Measurements from ENCODE around the gene CNN1.

CNN1 gene

GRCh38 chr19:11530432-11530831, 8.2 kb upstream of the CNN1 start:
- Histone ChIP-seq H3K36me3 (ENCODE audit: control insufficient read depth in 2 of 2, insufficient read depth in 2 of 2, low read length in 2 of 2) (peaks cover 0 to under 1% of the 10 kb centered on the region in 2 donors), H3K27ac (ENCODE audit: low read depth in 2 of 2, low read length in 2 of 2) (no peak overlapping the region), H3K4me3 (ENCODE audit: low read length in 2 of 2) (no peak overlapping the region), H3K4me1 (ENCODE audit: control insufficient read depth in 2 of 2, insufficient read depth in 2 of 2, low read length in 2 of 2) (peaks cover 6 to 10% of the 10 kb centered on the region in 2 donors), H3K9ac (ENCODE audit: low read depth in 1 of 2, low read length in 2 of 2) (no peak overlapping the region), H3K27me3 (ENCODE audit: control insufficient read depth in 2 of 2, insufficient read depth in 2 of 2, low read length in 2 of 2) (no peaks in the 10 kb centered on the region), H3K9me3 (ENCODE audit: control insufficient read depth in 2 of 2, low read length in 2 of 2) (no peaks in the 10 kb centered on the region)

- H3K9ac ChIP-seq (ENCODE audit: low read depth in 1 of 2, low read length in 2 of 2), result no peak overlapping the region
- H3K36me3 ChIP-seq (ENCODE audit: control insufficient read depth in 2 of 2, insufficient read depth in 2 of 2, low read length in 2 of 2), result no peaks in the 10 kb centered on the region
- H3K4me3 ChIP-seq (ENCODE audit: low read length in 2 of 2), result no peak overlapping the region
- H3K9me3 ChIP-seq (ENCODE audit: control insufficient read depth in 2 of 2, low read length in 2 of 2), result no peaks in the 10 kb centered on the region
- H3K4me1 ChIP-seq (ENCODE audit: control insufficient read depth in 2 of 2, insufficient read depth in 2 of 2, low read length in 2 of 2), result peaks cover 0 to 6% of the 10 kb centered on the region in 2 donors
- H3K27ac ChIP-seq (ENCODE audit: low read depth in 2 of 2, low read length in 2 of 2), result no peak overlapping the region
- peaks cover 5 to 11% of the 10 kb centered on the region in 2 donors for H3K27me3 ChIP-seq (ENCODE audit: control insufficient read depth in 2 of 2, insufficient read depth in 2 of 2, low read length in 2 of 2)
Observed at GRCh38 chr19:11534538-11534937, 4.1 kb upstream of the CNN1 start.

DNA sequence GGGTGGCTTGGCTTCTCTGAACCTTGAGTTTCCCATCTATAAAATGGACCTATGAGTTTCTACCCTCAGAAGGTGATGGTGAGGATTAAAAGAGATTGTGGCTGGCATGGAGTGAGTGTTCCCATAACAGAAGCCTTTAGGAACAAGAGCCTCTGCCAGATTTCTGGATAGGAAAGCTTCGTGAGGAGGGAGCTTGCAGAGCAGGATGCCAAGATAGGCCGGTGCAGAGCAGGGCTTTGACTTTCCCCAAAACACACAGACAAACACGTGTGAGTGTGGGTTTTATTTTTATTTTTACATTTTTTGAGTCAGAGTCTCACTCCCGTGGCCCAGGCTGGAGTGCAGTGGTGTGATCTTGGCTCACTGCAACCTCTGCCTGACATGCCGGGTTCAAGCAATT, 3.7 kb upstream of the CNN1 start:
- Histone ChIP-seq H3K9me3 (ENCODE audit: control insufficient read depth in 2 of 2, low read length in 2 of 2) (no peaks in the 10 kb centered on the region), H3K4me3 (ENCODE audit: low read length in 2 of 2) (no peak overlapping the region), H3K27me3 (ENCODE audit: control insufficient read depth in 2 of 2, insufficient read depth in 2 of 2, low read length in 2 of 2) (peaks cover 5 to 11% of the 10 kb centered on the region in 2 donors), H3K36me3 (ENCODE audit: control insufficient read depth in 2 of 2, insufficient read depth in 2 of 2, low read length in 2 of 2) (no peaks in the 10 kb centered on the region), H3K9ac (ENCODE audit: low read depth in 1 of 2, low read length in 2 of 2) (no peak overlapping the region), H3K4me1 (ENCODE audit: control insufficient read depth in 2 of 2, insufficient read depth in 2 of 2, low read length in 2 of 2) (peaks cover 0 to 6% of the 10 kb centered on the region in 2 donors), H3K27ac (ENCODE audit: low read depth in 2 of 2, low read length in 2 of 2) (peak overlapping the region in 1 of 2 donors; percentile 30)

DNA sequence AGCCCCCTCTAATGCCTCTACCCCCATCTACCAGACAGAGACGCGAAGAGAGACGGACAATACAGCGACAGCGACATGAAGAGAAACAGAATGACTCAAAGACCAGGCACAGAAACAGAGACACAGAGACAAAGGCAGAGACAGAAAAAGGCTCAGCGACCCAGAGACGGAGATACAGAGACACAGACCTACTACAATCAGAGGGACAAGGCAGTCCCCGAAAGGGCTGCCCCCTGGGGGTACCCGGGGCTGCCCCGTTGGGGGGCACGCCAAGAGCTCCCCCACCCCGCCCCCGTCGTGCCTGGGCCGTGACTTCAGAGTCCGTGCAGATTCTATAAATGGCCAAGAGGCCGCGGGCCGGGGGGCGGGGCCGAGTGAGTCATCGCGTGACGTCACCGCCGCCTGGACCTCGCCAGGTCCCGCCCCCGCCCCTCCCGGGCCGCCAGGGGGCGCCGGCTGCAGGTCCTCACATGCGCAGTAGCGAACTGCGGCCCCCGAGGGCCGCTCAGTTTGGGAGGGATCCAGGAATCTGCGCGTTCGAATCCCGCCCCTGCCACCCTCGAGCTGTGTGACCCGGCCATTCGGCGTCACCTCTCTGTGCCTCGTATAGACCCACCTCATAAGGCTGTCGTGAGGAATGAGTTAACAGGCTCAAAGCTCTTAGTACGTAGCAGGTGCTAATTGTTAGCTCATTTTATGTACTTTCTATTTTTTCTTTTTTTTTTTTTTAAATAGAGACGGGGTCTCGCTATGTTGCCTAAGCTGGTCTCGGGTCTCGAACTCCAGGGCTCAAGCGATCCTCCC, 2.7 kb upstream of the CNN1 start:
- H3K9me3 ChIP-seq (ENCODE audit: control insufficient read depth in 2 of 2, low read length in 2 of 2), result no peaks in the 10 kb centered on the region
- no peaks in the 10 kb centered on the region for H3K36me3 ChIP-seq (ENCODE audit: control insufficient read depth in 2 of 2, insufficient read depth in 2 of 2, low read length in 2 of 2)
- H3K27ac ChIP-seq (ENCODE audit: low read depth in 2 of 2, low read length in 2 of 2), result peak overlapping the region; percentile 30 to 78
- peak overlapping the region; percentile 10 to 61 for H3K9ac ChIP-seq (ENCODE audit: low read depth in 1 of 2, low read length in 2 of 2)
- peaks cover 0 to 8% of the 10 kb centered on the region in 2 donors for H3K4me1 ChIP-seq (ENCODE audit: control insufficient read depth in 2 of 2, insufficient read depth in 2 of 2, low read length in 2 of 2)
- H3K4me3 ChIP-seq (ENCODE audit: low read length in 2 of 2), result peak overlapping the region; percentile 55 to 67
- peaks cover 5 to 15% of the 10 kb centered on the region in 2 donors for H3K27me3 ChIP-seq (ENCODE audit: control insufficient read depth in 2 of 2, insufficient read depth in 2 of 2, low read length in 2 of 2)

DNA sequence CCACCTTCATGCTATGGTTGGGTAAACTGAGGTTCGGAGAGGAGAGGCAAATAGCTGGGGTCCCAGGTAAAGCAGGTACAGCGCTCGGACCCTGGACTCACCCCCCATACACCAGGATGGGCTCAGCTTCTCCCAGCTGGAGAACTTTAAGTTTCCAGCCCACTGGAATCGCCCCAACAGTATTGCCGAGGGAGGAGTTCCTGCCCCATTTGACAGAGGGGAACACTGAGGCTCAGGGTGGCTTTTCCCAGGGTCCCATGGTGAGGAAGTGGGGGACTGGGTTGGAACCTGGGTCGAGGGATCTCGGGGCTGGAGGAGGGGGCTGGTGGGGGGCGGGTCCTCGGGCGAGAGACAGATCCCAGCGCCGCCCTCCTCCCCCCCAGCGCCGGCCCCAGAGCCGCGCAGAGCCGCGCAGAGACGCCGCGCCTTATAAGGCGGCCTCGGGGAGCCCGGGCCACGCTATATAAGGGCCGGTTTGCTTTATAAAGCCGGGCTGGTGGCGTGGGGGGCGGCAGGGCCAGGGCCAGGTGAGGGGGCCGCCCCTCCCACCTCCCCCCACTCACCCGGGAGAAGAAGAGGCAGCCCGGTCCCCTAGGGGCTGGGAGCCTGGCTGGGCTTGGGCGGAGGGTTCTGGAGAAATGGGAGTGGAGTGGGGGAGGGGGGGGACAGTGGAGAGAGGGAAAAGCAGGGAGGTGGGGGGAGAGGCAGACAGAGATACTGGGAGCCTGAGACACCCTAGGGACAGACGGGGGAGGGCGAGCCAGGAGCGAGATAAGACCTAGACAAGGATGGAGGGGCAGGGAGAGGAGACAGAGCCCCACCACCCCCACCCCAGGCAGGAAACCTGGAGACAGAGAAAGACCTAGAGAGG, 1.1 kb downstream of the CNN1 start:
- H3K27ac ChIP-seq (ENCODE audit: low read depth in 2 of 2, low read length in 2 of 2), result peak overlapping the region; percentile 71 to 76
- no peaks in the 10 kb centered on the region for H3K9me3 ChIP-seq (ENCODE audit: control insufficient read depth in 2 of 2, low read length in 2 of 2)
- no peaks in the 10 kb centered on the region for H3K36me3 ChIP-seq (ENCODE audit: control insufficient read depth in 2 of 2, insufficient read depth in 2 of 2, low read length in 2 of 2)
- H3K9ac ChIP-seq (ENCODE audit: low read depth in 1 of 2, low read length in 2 of 2), result peak overlapping the region; percentile 38 to 63
- peaks cover 5 to 15% of the 10 kb centered on the region in 2 donors for H3K27me3 ChIP-seq (ENCODE audit: control insufficient read depth in 2 of 2, insufficient read depth in 2 of 2, low read length in 2 of 2)
- H3K4me3 ChIP-seq (ENCODE audit: low read length in 2 of 2), result peak overlapping the region; percentile 12 to 65
- peaks cover 0 to 8% of the 10 kb centered on the region in 2 donors for H3K4me1 ChIP-seq (ENCODE audit: control insufficient read depth in 2 of 2, insufficient read depth in 2 of 2, low read length in 2 of 2)

DNA sequence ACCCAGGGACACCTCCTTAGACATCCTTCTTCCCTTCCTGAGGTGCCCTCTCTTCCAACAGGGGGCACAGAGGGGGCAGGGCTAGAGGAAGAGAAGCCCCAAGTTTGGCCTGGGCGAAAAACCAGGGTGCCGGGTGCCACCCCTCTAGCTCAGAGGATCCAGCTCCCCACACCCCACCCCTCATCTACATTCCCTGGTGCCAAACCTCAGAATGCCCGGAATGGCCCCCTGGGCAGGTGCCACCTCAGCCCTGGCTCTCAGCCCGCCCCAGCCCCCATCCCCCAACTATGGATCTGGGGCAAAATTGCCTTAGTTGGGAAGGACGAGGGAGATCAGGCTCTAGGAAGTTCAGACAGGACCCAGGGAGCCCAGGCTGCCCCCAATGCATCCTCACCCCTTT, 2.0 kb downstream of the CNN1 start:
- no peak overlapping the region for H3K9ac ChIP-seq (ENCODE audit: low read depth in 1 of 2, low read length in 2 of 2)
- H3K4me1 ChIP-seq (ENCODE audit: control insufficient read depth in 2 of 2, insufficient read depth in 2 of 2, low read length in 2 of 2), result peaks cover 0 to 8% of the 10 kb centered on the region in 2 donors

DNA sequence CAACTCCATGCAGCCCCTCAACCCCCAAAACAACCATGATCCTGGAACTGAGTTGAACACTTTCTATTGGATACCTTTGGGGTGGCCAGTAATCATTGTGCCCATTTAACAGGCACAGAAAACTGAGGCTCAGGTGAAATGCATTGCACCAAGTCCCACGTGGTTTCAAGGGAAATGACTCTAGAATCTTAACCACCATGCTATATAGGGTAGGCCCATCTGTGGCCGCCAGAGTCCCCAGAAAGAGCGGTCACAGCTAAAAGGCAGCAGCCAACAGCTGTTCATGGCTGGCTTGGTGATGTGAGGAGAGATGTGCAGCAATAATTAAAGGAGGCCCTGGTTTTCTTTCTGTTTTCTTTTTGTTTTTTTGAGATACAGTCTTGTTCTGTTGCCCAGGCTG, 2.6 kb downstream of the CNN1 start:
- peaks cover 0 to 3% of the 10 kb centered on the region in 2 donors for H3K4me1 ChIP-seq (ENCODE audit: control insufficient read depth in 2 of 2, insufficient read depth in 2 of 2, low read length in 2 of 2)
- no peak overlapping the region for H3K4me3 ChIP-seq (ENCODE audit: low read length in 2 of 2)
- H3K36me3 ChIP-seq (ENCODE audit: control insufficient read depth in 2 of 2, insufficient read depth in 2 of 2, low read length in 2 of 2), result no peaks in the 10 kb centered on the region
- H3K9ac ChIP-seq (ENCODE audit: low read depth in 1 of 2, low read length in 2 of 2), result no peak overlapping the region
- no peaks in the 10 kb centered on the region for H3K9me3 ChIP-seq (ENCODE audit: control insufficient read depth in 2 of 2, low read length in 2 of 2)
- peaks cover 5 to 15% of the 10 kb centered on the region in 2 donors for H3K27me3 ChIP-seq (ENCODE audit: control insufficient read depth in 2 of 2, insufficient read depth in 2 of 2, low read length in 2 of 2)
- H3K27ac ChIP-seq (ENCODE audit: low read depth in 2 of 2, low read length in 2 of 2), result no peak overlapping the region

More for the DNA sequence above, 2.0 kb downstream of the CNN1 start:
- Histone ChIP-seq H3K27me3 (ENCODE audit: control insufficient read depth in 2 of 2, insufficient read depth in 2 of 2, low read length in 2 of 2) (peaks cover 5 to 15% of the 10 kb centered on the region in 2 donors), H3K36me3 (ENCODE audit: control insufficient read depth in 2 of 2, insufficient read depth in 2 of 2, low read length in 2 of 2) (no peaks in the 10 kb centered on the region), H3K4me3 (ENCODE audit: low read length in 2 of 2) (no peak overlapping the region), H3K27ac (ENCODE audit: low read depth in 2 of 2, low read length in 2 of 2) (peak overlapping the region; percentile 25 to 65), H3K9me3 (ENCODE audit: control insufficient read depth in 2 of 2, low read length in 2 of 2) (no peaks in the 10 kb centered on the region)

GRCh38 chr19:11547929-11548700, 9.5 kb downstream of the CNN1 start:
- Histone ChIP-seq H3K27ac (ENCODE audit: low read depth in 2 of 2, low read length in 2 of 2) (no peak overlapping the region), H3K9me3 (ENCODE audit: control insufficient read depth in 2 of 2, low read length in 2 of 2) (no peaks in the 10 kb centered on the region), H3K4me1 (ENCODE audit: control insufficient read depth in 2 of 2, insufficient read depth in 2 of 2, low read length in 2 of 2) (no peaks in the 10 kb centered on the region)

DNA sequence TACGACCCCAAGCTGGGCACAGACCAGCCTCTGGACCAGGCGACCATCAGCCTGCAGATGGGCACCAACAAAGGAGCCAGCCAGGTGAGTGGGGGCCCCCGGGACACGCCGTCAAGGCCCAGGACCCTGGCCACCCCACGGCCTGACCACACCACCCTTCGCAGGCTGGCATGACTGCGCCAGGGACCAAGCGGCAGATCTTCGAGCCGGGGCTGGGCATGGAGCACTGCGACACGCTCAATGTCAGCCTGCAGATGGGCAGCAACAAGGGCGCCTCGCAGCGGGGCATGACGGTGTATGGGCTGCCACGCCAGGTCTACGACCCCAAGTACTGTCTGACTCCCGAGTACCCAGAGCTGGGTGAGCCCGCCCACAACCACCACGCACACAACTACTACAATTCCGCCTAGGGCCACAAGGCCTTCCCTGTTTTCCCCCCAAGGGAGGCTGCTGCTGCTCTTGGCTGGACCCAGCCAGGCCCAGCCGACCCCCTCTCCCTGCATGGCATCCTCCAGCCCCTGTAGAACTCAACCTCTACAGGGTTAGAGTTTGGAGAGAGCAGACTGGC, 10.8 kb downstream of the CNN1 start:
- Histone ChIP-seq H3K27ac (ENCODE audit: low read depth in 2 of 2, low read length in 2 of 2) (no peak overlapping the region), H3K4me1 (ENCODE audit: control insufficient read depth in 2 of 2, insufficient read depth in 2 of 2, low read length in 2 of 2) (no peaks in the 10 kb centered on the region), H3K27me3 (ENCODE audit: control insufficient read depth in 2 of 2, insufficient read depth in 2 of 2, low read length in 2 of 2) (no peaks in the 10 kb centered on the region), H3K36me3 (ENCODE audit: control insufficient read depth in 2 of 2, insufficient read depth in 2 of 2, low read length in 2 of 2) (peaks cover 15 to 19% of the 10 kb centered on the region in 2 donors), H3K9ac (ENCODE audit: low read depth in 1 of 2, low read length in 2 of 2) (no peak overlapping the region), H3K4me3 (ENCODE audit: low read length in 2 of 2) (no peak overlapping the region), H3K9me3 (ENCODE audit: control insufficient read depth in 2 of 2, low read length in 2 of 2) (no peaks in the 10 kb centered on the region)

More at GRCh38 chr19:11547929-11548700, 9.5 kb downstream of the CNN1 start:
- H3K36me3 ChIP-seq (ENCODE audit: control insufficient read depth in 2 of 2, insufficient read depth in 2 of 2, low read length in 2 of 2), result peaks cover 1 to 6% of the 10 kb centered on the region in 2 donors
- H3K27me3 ChIP-seq (ENCODE audit: control insufficient read depth in 2 of 2, insufficient read depth in 2 of 2, low read length in 2 of 2), result no peaks in the 10 kb centered on the region
- H3K9ac ChIP-seq (ENCODE audit: low read depth in 1 of 2, low read length in 2 of 2), result no peak overlapping the region
- no peak overlapping the region for H3K4me3 ChIP-seq (ENCODE audit: low read length in 2 of 2)
